ENCODE measurements around the gene UBAP2L. TPM values are rescaled to one million over a fixed set of nuclear protein-coding genes. Genes with fewer than 3 reads are reported as not detected.
A peak's percentile ranks its signal among the peaks of the same experiment; 100 is the strongest.

The UBAP2L gene
- total and polyA plus RNA-seq, 10 of the 15 experiments (the other 5 are each of a cell fraction or from before 2014, with no cell fraction given), result 49.9 to 198 (median 152) TPM

- TF ChIP-seq BHLHE40 (IDR thresholded peaks at IDR 0.05; ENCODE audit: borderline replicate concordance in 1 of 2, low read depth in 2 of 2, low read length in 1 of 2), result no peak
- TF ChIP-seq EZH2 (IDR thresholded peaks at IDR 0.05; ENCODE audit: borderline replicate concordance, control insufficient read depth, low read depth, low read length), result no peak
- TF ChIP-seq RCOR1 (conservative IDR thresholded peaks at IDR 0.05; ENCODE audit: low read depth, low read length), result no peak
- no peak for TF ChIP-seq GABPA (IDR thresholded peaks at IDR 0.05; ENCODE audit: low read depth)
- TF ChIP-seq YBX1 (IDR thresholded peaks at IDR 0.05), result no peak
- no peak for TF ChIP-seq ZBTB40 (IDR thresholded peaks at IDR 0.05; ENCODE audit: borderline replicate concordance)
- no peak for TF ChIP-seq SPI1 (IDR thresholded peaks at IDR 0.05; ENCODE audit: borderline replicate concordance, insufficient read depth, low read depth, low read length)
- no peak for TF ChIP-seq TBL1XR1 (IDR thresholded peaks at IDR 0.05; ENCODE audit: low read depth, low read length)
- TF ChIP-seq PAX8 (IDR thresholded peaks at IDR 0.05), result no peak
- no peak for TF ChIP-seq ASH2L (IDR thresholded peaks at IDR 0.05; ENCODE audit: borderline replicate concordance, low read depth)
- no peak for TF ChIP-seq NFYB (IDR thresholded peaks at IDR 0.05; ENCODE audit: insufficient read depth, low read depth, low read length)
- no peak for TF ChIP-seq MYC (IDR thresholded peaks at IDR 0.05; ENCODE audit: insufficient read depth, insufficient read length, insufficient replicate concordance, low read length, severe bottlenecking)
- TF ChIP-seq SKIL (IDR thresholded peaks at IDR 0.05; ENCODE audit: low read depth, poor library complexity, severe bottlenecking), result no peak
- no peak for TF ChIP-seq SMARCA5 (IDR thresholded peaks at IDR 0.05)
- no peak for TF ChIP-seq E4F1 (IDR thresholded peaks at IDR 0.05; ENCODE audit: borderline replicate concordance, partially characterized antibody)
- TF ChIP-seq CREM (IDR thresholded peaks at IDR 0.05; ENCODE audit: low read depth), result peak; percentile 84
- peak; percentile 28; the same call in 1 of the 2 replicates for TF ChIP-seq MTA3 (IDR thresholded peaks at IDR 0.05; ENCODE audit: borderline replicate concordance, low read length)
- TF ChIP-seq HDAC2 (IDR thresholded peaks at IDR 0.05), result no peak
- TF ChIP-seq MTA2 (IDR thresholded peaks at IDR 0.05; ENCODE audit: low read depth), result no peak
- TF ChIP-seq CHD1 (IDR thresholded peaks at IDR 0.05; ENCODE audit: low read depth, low read length), result no peak
- TF ChIP-seq PKNOX1 (IDR thresholded peaks at IDR 0.05), result peak; percentile 46
These were observed 84.0 kb downstream of the UBAP2L start (continued) for GRCh38 chr1:154304664-154305337.
